ENCODE measurements around the gene PCDH17. TPM values are rescaled to one million over a fixed set of nuclear protein-coding genes. Genes with fewer than 3 reads are reported as not detected.

PCDH17 gene
- total RNA-seq, 1 experiment from 2014 or later: not detected

DNA sequence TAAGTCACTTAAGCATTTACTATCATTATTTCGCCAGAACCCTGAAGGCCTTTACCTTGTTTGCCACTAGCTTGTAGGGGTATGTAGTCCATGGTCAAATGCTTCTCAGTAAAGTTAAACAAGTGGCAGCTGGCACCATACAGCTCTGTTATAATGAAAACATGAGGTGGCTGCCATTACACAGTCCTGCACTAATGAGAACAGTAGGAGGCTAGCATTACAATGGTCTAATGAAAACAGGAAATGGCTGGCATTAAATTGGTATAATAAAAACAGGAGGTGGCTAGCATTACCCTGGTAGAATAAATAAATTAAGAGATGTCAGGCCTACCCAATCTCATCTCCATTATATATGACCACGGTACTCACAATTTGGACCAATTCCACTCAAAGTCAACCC is 107.5 kb downstream of the PCDH17 start:
- no peak for DNase-seq (ENCODE audit: low read depth)

DNA sequence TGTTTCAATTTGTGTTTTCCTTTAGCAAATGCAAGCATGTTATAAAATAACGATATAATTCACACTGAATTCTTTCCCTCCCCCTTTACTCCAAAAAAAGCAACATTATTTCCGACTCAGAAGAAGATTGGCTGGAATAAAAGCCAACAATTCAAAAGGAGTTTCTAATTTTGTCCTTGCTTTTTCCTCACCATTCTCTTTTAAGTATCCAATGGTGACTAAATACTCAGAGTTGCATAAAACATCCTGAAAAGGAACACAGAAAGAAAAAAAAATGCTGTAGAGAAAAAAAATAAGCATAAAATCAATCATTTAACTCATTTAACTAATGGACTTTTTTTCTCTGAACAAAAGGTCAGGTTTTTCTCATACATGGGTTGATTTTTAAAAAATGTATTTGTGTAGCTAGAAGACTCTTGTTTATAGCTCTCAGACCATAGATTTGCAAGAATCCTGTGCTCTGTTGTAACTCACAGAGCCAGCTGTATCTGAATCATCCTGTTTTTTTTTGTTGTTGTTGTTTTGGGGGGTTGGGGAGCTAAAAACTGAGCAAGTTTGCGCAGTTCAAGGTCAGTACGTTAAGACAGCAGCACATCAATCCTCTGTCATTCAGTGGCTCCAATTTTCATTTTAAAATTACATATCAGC is 108.1 kb downstream of the PCDH17 start:
- no peak for DNase-seq (ENCODE audit: low read depth)

DNA sequence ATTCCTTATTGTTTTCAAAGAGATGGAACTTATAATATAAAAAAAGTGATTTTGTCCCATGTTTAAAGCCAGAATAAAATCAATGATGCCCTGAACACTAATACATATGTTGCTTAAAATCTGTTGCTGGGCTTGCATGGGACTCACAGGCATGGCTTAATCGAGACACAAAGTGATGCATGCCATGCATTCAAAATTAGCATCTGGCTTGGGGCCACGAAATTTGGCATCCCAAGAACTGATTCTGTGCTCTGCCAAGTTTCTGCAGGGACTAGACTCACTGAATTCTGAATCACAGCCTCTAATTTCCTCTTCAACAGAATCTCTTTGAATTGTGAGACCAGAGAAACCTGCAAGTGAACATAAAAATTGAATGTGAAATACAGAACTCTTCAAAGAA is 109.2 kb downstream of the PCDH17 start:
- no peak for DNase-seq (ENCODE audit: low read depth)

DNA sequence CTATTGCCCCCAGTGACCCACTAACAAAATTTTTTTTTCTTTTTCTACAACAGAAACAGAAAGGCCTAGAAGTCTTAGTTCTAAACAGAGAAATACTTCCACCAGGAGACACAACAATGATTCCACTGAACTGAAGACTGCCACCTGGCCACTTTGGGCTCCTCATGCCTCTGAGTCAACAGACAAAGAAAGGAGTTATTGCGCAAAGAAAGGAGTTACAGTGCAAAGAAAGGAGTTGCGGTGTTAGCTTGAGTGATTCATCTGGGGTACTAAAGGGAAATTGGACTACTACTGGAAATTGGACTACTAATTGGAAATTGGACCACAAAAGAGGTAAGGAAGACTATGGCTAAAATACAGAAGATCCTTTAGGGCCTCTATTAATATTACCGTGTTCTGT is 116.6 kb downstream of the PCDH17 start:
- DNase-seq (ENCODE audit: low read depth): no peak

DNA sequence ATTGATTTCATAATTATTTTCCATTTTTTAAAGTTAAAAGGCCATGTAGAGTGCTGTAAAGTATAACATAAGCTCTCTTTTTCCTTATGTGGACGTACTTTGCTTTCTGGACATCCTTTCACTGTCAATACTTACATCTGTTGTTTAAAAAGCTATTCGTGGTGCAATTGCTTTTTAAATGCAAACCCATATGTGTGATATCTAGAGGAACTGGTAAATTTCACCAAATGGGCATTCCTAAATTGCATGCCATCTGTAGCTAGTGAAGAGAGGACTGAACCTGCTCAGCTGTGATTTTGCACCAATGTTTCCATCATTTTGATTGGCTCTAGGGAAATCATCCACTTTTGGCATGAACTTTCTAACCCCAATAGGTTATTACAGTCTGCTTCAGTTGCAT is 129.4 kb downstream of the PCDH17 start:
- DNase-seq (ENCODE audit: low read depth): no peak

DNA sequence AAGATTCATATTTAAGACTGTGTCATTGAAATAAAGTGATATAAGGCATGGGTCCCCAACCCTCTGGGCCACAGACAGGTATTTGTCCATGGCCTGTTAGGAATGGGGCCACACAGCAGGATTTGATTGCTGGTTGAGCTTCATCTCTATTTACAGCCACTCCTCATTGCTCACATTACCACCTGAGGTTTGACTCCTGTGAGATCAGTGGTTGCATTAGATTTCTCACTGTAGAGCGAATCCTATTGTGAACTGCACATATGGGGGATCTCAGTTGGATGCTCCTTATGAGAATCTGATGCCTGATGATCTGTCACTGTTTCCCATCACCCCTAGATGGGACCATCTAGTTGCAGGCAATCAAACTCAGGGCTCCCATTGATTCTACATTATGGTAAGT is 132.1 kb downstream of the PCDH17 start:
- no peak for DNase-seq (ENCODE audit: low read depth)
